ENCODE measurements around the gene TMEM201. TPM values are rescaled to one million over a fixed set of nuclear protein-coding genes. Genes with fewer than 3 reads are reported as not detected.

The TMEM201 gene
- total and polyA plus RNA-seq, 2 of the 8 experiments (the other 6 are each of a cell fraction or from before 2014, with no cell fraction given) = 8.2 to 27.1 TPM

DNA sequence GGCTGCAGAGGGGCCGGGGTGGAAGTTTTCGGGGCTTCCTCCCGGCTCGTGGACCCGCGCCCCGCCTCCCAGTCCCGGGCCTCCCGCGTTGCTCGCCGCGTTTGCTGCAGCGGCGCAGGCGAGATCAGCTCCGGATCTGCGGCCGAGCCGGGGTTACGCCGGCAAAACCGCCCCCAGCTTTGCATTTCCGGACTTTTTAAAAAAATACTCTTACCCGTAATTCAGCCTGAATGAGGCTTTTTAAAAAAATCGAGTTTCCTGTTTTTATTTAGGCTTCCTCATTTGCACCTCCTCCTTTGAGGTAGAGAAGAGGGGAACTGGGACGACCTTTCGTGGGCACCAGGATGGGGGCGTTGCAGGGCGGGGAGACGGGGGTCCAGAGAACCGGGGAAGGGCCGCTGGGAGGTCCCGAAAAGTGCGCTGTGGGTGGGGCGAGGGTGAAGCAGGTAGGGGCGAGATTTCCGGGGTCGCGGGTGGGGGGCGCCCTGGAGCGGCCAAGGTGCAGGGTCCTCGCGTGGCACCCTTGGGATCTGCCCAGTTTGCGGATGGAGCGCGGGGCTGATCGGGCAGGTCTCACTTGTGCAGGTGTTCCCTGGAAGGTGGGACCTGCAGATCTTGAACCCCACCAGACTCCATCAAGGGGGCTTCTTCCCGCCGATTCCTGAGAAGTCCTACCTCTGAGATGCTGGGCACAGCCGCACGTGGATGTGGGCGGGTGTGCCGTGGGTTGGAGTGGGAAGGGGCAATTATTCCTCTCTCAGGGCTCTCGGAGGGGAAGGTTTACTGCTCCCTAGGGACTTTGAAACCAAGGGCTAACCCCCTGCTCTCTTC is 63.9 kb downstream of the TMEM201 start:
- FAIRE-seq (no peak), DNase-seq (ENCODE audit: low read depth in 1 of 2, low spot score in 2 of 2) (no peak)
- H3K79me1 ChIP-seq (ENCODE audit: low read depth, low read length) = no peaks in the 10 kb centered on the region
- H3K27me3 ChIP-seq (replicated peaks in 1 of 4; ENCODE audit: control insufficient read depth in 3 of 4, extremely low read depth in 1 of 4, insufficient read depth in 3 of 4, low read length in 3 of 4) = peaks cover 5 to 33% (median 29%) of the 10 kb centered on the region in 4 experiments
- no peak overlapping the region for H2BK15ac ChIP-seq (ENCODE audit: low read length)
- no peak overlapping the region for H3K27ac ChIP-seq (ENCODE audit: low read depth, low read length)
- no peak overlapping the region for H3K4ac ChIP-seq (replicated peaks; ENCODE audit: insufficient read length, low read depth, low read length)
- H2BK12ac ChIP-seq (ENCODE audit: low read depth, low read length) = no peak overlapping the region
- H3K23ac ChIP-seq (ENCODE audit: insufficient read length) = no peak overlapping the region
- TF ChIP-seq GTF2F1 (IDR thresholded peaks at IDR 0.05; ENCODE audit: borderline replicate concordance, low read depth, low read length) = no peak
- no peak for TF ChIP-seq HDAC2 (IDR thresholded peaks at IDR 0.05; ENCODE audit: borderline replicate concordance in 1 of 2, low read depth in 2 of 2, low read length in 2 of 2)
- TF ChIP-seq, protein P1, sequence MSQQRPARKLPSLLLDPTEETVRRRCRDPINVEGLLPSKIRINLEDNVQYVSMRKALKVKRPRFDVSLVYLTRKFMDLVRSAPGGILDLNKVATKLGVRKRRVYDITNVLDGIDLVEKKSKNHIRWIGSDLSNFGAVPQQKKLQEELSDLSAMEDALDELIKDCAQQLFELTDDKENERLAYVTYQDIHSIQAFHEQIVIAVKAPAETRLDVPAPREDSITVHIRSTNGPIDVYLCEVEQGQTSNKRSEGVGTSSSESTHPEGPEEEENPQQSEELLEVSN (IDR thresholded peaks at IDR 0.05) = peak; percentile 23; the same call in 1 of the 2 replicates
- peak; percentile 20 for TF ChIP-seq KDM4A (IDR thresholded peaks at IDR 0.05; ENCODE audit: low read depth, low read length, severe bottlenecking)
- TF ChIP-seq, protein P2, sequence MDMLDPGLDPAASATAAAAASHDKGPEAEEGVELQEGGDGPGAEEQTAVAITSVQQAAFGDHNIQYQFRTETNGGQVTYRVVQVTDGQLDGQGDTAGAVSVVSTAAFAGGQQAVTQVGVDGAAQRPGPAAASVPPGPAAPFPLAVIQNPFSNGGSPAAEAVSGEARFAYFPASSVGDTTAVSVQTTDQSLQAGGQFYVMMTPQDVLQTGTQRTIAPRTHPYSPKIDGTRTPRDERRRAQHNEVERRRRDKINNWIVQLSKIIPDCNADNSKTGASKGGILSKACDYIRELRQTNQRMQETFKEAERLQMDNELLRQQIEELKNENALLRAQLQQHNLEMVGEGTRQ (IDR thresholded peaks at IDR 0.05; ENCODE audit: low read length) = no peak
- TF ChIP-seq YY1 (IDR thresholded peaks at IDR 0.05; ENCODE audit: low read depth, low read length) = no peak
- TF ChIP-seq TAF1 (IDR thresholded peaks at IDR 0.05; ENCODE audit: low read depth, low read length) = 0 out of 2 replicates have a peak, but pooled peaks have one; percentile 4
- peak; percentile 44 for TF ChIP-seq EZH2 (IDR thresholded peaks at IDR 0.05; ENCODE audit: low read depth, low read length, severe bottlenecking)
- TF ChIP-seq GABPA (IDR thresholded peaks at IDR 0.05; ENCODE audit: borderline replicate concordance, insufficient read depth, low read length) = no peak
- no peaks in the 10 kb centered on the region for H3K9me3 ChIP-seq (ENCODE audit: insufficient read depth in 2 of 2, low read depth in 1 of 2, low read length in 1 of 2)
- ChIA-PET POLR2A (ENCODE audit: partially characterized antibody) (interaction anchor here (0.9 to 2.3 kb wide), 5 partner anchors 19 to 63 kb away, joined by 3 to 9 read pairs (median 3); no protein-coding TSS in a partner anchor), CTCF (ENCODE audit: partially characterized antibody) (interaction anchor here (0.7 to 2.6 kb wide), 7 partner anchors 21 to 69 kb away, joined by 3 to 15 read pairs (median 3); no protein-coding TSS in a partner anchor)
- no peak overlapping the region for H3K56ac ChIP-seq (replicated peaks; ENCODE audit: insufficient read length, low read depth, low read length)
- H3K4me1 ChIP-seq (replicated peaks in 1 of 4; ENCODE audit: control insufficient read depth in 3 of 4, insufficient read depth in 4 of 4, low read length in 3 of 4) = peaks cover 0 to 3% (median 0%) of the 10 kb centered on the region in 4 experiments; a peak in 3 of 7 replicates
- 33% methylated on average over 23 of the region's 55 CpGs; no CpG with 5 or more reads in 1 of the 2 experiments for WGBS, 2 experiments (ENCODE audit: extremely low coverage in 1 of 2, insufficient coverage in 1 of 2, insufficient read length in 1 of 2, insufficient replicate concordance in 2 of 2, low coverage in 1 of 2, low lambda C conversion rate in 2 of 2, missing lambda C conversion rate in 1 of 2)
- no peak overlapping the region for H2AFZ ChIP-seq (ENCODE audit: low read length)
- H2BK20ac ChIP-seq (ENCODE audit: low read length) = no peak overlapping the region
- peak overlapping the region; percentile 65 to 90 for H3K4me2 ChIP-seq (ENCODE audit: insufficient read depth in 1 of 2, low read depth in 2 of 2, low read length in 2 of 2)
- no peaks in the 10 kb centered on the region for H3K79me2 ChIP-seq (ENCODE audit: control insufficient read depth in 1 of 2, insufficient read depth in 2 of 2, low read length in 2 of 2)
- no peak overlapping the region for H2BK5ac ChIP-seq (ENCODE audit: low read depth, low read length)
- H3K9ac ChIP-seq (replicated peaks in 1 of 4; ENCODE audit: extremely low read depth in 1 of 4, low read depth in 3 of 4, low read length in 3 of 4) = no peak overlapping the region; a peak in 1 of 7 replicates
- H4K5ac ChIP-seq (ENCODE audit: insufficient read length, low read depth, low read length) = no peak overlapping the region
- H3K4me3 ChIP-seq (ENCODE audit: extremely low read depth in 1 of 4, insufficient read depth in 2 of 4, low read depth in 3 of 4, low read length in 4 of 4) = peak overlapping the region; percentile 52 to 71 (median 58)
- no peaks in the 10 kb centered on the region for H3K36me3 ChIP-seq (ENCODE audit: control insufficient read depth in 2 of 4, insufficient read depth in 4 of 4, low read length in 3 of 4)
- H3K23me2 ChIP-seq (ENCODE audit: low read depth, low read length) = peaks cover 8% of the 10 kb centered on the region
- no peak overlapping the region for H4K8ac ChIP-seq (ENCODE audit: extremely low read depth, insufficient read depth, low read length)
- no peaks in the 10 kb centered on the region for H4K20me1 ChIP-seq (replicated peaks in 1 of 2; ENCODE audit: control insufficient read depth in 1 of 2, insufficient read depth in 2 of 2, low read length in 2 of 2)
- H4K91ac ChIP-seq (replicated peaks; ENCODE audit: insufficient read length, low read length) = no peak overlapping the region
- no peak overlapping the region for H2AK5ac ChIP-seq (ENCODE audit: low read depth, low read length)
- H3K14ac ChIP-seq (ENCODE audit: insufficient read length) = no peak overlapping the region
- no peak overlapping the region for H2BK120ac ChIP-seq (replicated peaks; ENCODE audit: low read depth, low read length)
- H3K18ac ChIP-seq (ENCODE audit: extremely low read depth, low read length) = no peak overlapping the region; the same call in 1 of the 2 replicates
